NCI-H146 treated with DMSO at 0.1 percent for 48 hours (cell line): Measurements from ENCODE around the gene SPATA21.
"Not testable (repeated sequence)": the region's sequence is repeated elsewhere in the genome, so short reads cannot be mapped to it uniquely, and the experiment has no call there.

Experiments used
- DNase-seq: peaks from one replicate; lab custom pipeline; 2025; ENCODE audit not compliant: unreplicated experiment; lab: John Stamatoyannopoulos, UW

SPATA21 gene

DNA sequence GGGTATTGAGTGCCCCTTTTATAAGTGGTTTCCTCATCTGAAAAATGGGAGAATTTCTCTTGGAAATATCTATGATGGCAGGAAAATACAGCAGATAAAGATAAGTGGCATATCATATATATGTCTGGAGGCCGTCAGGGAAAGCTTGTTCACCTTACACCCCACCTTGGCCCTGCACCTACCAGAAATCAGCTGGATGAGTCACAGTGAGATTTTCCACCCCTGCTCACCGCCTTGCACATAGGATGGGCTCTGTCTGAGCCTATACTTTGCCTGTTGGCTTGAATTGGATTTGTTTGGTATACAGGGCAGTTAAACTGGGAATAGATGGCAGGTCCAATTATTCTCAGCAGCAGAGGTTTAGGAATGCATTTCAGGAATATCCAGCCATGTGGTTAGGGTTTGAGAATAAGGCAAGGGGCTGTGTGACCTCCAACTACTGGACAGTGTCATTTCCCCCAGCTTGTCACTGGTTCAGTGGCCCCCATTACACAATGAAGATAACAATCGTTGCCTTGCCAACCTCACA is at the start of gene SPATA21:
SPATA21 (minus strand) TSS at position 479 of the 529 bp plus-strand sequence. CDS start 6,053 bp downstream, outside the sequence.
- DNase-seq: no peak

- not testable (repeated sequence) for DNase-seq
Observed at GRCh38 chr1:16487011-16487410, 49.8 kb upstream of the SPATA21 start.

GRCh38 chr1:16486316-16486715 is 49.1 kb upstream of the SPATA21 start:
- DNase-seq: not testable (repeated sequence)

DNA sequence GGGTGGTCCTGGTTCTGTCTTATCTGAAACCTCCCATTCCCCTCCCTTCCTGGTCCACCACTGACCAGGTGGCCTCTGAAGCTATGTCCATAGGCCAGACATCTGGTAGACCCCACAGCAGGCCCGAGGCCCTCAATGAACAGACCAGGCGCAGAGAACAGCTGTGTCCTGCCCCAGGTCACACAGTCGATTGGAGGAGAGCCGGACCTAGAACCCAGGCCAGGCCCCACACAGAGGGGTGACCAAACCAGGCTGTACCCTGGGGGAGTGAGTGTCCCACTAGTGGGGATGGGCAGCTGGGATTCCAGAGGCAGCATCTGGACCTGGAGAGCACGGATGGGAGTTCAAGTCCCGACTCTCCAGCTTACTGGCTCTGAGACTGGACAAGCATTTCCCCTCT is 47.7 kb upstream of the SPATA21 start:
- no peak for DNase-seq

GRCh38 chr1:16484501-16484835 is 47.2 kb upstream of the SPATA21 start:
- DNase-seq: no peak

DNA sequence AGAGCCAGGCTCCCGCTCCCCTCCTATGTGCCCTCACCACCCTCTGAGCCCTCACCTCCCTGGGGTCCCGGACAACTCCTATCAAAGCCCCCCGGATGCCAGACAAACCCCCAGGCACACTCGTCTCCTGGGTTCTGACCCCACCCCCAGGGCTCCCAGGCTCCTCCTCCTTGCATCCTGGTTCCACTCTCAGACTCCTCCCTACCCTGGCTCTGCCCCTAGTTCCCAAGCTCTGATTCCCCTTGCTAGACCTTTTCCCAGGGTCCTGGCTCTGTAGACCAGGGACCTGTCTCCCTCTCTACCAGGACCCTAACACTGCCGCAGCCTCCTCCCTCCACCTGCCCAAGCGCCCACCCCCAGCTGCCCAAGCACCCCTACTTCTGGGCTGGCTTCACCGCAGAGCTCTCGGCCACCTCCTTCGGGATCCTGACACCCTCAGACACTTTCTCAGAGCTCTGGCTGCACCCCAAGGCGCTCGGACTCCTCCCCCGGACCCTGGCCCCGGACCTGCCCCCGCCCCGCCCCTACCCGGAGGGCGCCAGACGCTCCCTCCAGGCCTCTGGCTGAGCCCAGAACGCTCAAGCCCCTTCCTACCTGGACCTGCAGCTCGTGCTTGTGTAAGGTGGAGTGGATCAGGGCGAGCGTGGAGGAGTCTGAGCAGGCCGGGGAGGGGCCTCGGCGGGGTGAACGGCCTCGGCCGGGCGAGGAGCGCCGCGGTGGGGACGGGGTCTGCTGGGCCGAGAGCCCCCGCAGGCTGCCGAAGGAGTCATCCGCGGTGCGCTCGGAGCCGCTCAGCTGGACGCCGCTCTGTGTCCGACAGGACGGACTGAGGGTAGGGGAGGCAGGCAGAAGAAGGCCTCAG is 46.6 kb upstream of the SPATA21 start:
- not testable (repeated sequence) for DNase-seq

GRCh38 chr1:16483146-16483545 is 45.9 kb upstream of the SPATA21 start:
- not testable (repeated sequence) for DNase-seq

- DNase-seq: no peak
Observed at GRCh38 chr1:16478091-16478490, 40.9 kb upstream of the SPATA21 start.

- not testable (repeated sequence) for DNase-seq
Observed at GRCh38 chr1:16475771-16476770, 38.8 kb upstream of the SPATA21 start.

- DNase-seq: not testable (repeated sequence)
Observed at GRCh38 chr1:16474891-16475290, 37.7 kb upstream of the SPATA21 start.

GRCh38 chr1:16474166-16474800 is 37.1 kb upstream of the SPATA21 start:
- no peak for DNase-seq

DNA sequence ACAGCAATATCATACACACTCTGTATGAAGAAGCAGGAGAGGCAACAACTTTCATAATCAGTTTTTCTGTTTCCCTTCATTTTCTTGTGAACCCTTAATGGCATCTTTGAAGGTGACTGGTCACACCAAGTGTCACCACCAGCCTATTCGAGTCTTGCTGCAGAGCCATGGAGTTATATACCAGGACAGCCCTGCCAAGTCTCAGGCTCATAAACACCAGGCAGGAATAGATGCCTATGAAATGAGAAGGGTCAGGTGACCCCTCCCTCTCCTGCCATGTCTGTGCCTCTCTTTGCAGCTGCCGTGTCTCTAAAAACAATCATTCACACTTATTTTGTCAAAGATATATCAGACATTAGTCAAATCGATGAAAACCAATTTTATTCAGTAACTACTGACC is 31.3 kb upstream of the SPATA21 start:
- DNase-seq: no peak

GRCh38 chr1:16464917-16465625 is 27.8 kb upstream of the SPATA21 start:
- DNase-seq: no peak

DNA sequence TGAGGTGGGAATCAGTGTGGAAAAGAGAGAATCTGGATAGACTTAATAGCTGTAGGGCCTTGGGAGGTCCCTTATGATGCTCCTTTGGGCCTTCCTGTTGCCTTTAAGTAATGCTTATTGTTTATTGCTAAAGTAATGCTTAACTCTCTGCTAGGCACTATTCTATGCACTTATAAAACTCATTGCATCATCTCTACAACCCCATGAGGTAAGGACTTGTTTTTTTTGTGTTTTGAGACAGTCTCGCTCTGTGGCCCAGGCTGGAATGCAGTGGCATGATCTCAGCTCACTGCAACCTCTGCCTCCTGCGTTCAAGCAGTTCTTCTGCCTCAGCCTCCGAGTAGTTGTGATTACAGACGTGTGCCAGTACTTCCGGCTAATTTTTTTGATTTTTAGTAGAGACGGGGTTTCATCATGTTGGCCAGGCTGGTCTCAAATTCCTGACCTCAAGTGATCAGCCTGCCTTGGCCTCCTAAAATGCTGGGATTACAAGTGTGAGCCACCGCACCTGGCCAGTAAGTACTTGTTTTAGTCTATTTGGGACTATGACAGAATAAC is 25.6 kb upstream of the SPATA21 start:
- no peak for DNase-seq

DNA sequence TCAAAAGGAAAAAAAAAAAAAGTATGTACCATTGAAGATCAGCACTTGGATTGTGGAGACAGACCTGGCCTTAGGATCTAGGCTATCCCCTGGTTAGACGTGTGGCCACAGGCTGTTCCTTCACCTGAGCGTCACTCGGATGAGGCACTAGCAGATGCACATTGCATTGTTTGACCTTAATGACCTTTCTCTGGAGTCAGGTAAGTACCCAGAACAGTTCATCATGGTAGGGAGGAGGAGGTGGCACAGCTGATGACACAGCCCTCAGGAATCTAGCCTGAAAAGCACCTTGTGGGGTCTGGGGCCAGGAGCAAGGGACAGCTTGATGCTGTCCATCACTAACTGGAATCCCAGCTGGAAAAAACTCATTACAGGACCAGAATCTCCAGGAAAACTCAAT is 24.5 kb upstream of the SPATA21 start:
- no peak for DNase-seq

DNA sequence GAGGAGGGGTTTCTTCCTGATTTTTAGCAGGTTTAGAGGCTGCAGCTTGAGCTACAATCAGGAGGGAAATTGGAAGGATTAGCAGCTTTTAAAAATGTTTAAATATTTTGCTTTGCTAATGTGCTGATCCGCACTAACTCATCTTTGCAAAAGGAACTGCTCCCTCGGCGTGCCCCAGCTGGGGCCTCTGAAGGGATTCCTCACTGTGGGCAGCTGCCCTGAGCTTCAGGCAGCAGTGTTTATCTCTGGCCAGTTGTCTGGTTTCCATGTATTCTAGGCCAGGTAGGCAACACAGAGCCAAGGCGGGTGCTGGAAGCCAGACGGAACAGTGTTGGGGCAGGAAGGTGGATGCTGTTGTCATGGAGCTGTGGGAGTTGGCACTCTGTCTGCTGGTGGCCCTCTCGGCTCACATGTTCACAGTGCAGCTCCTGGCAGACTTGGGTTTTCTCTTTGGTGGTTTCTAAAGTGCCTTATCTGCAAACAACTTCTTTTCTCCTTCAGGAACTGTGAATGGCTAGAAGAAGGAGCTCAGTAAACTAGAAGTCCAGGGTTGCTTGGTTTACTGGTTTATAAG is 22.2 kb upstream of the SPATA21 start:
- no peak for DNase-seq

DNA sequence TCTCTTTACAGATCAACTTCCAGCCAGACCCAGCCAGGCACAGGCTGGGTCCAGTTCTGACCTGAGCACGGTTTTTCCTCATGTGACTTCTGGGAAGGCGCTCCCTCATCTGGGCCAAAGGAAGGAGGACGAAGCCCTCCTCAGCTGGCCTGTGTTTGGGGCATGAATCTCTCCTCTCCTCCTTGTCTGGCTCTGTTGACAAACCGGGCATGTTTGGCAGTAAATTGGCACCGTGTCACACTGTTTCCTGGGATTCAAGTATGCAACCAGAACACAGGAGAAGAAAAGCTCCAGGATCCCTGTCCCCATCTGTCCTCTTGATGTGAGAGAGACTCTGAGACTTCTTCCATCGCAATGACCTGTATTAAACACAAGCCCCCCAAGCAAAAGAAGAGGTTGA is 21.6 kb upstream of the SPATA21 start:
- no peak for DNase-seq

DNA sequence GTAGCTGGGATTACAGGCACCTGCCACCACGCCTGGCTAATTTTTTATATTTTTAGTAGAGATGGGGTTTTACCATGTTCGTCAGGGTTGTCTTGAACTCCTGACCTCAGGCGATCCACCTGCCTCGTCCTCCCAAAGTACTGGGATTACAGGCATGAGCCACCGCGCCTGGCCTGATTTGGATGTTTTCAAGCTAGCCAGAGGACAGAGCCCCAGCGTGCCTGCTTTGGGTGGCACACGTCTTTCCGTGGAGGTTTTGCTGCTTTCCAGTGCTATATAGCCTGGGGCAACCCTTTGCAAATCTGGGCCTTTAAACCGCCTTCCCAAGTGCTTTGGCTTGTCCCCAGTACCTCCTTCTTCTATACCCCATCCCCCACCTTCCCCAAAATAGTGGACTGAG is 18.9 kb upstream of the SPATA21 start:
- not testable (repeated sequence) for DNase-seq

DNA sequence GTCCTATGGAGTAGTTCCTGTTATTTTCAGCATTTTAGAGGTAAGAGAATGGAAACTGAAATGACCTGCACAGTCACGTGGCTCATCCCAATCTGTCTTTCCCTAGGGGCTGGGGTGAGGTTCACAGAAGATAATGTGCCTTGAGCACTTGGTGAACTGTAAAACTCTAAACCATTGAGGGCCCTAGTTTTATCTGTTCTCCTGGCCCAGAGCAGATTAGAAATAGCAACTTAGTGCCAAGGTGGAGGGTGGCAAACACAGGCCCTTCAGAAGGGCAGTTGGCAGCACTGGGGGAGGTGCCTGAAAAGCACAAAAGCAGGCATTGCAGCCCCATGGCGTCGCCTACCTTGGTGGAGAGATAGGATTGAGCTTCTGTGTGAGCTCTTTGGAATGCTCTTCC is 17.7 kb upstream of the SPATA21 start:
- DNase-seq: not testable (repeated sequence)
